GM23338 (cell line): ENCODE results near the gene SEC16B. TPM values are rescaled to one million over a fixed set of nuclear protein-coding genes. Genes with fewer than 3 reads are reported as not detected.

Experiments used
- ATAC-seq: fragments of 200-7000 bp; cut with Tn5 transposase; 3 replicates; pipeline ENCODE4 v1.9.1; 2020
- DNase-seq: peaks from one replicate; pipeline ENCODE4 v3.0.0-alpha.2; 2015; ENCODE audit warnings: low spot score
- H2AFZ ChIP-seq: fragments of 200-600 bp; sonication (generic); 2 replicates; pipeline ENCODE4 v1.8.0; 2016; ENCODE audit warnings: antibody characterized with exemption, mild to moderate bottlenecking, moderate library complexity
- H3F3A ChIP-seq: fragments of 200-600 bp; sonication (generic); replicated peaks from 2 replicates; pipeline ENCODE4 v1.8.0; 2017; ENCODE audit warnings: antibody characterized with exemption, mixed run types, low read depth
- H3K27ac ChIP-seq: fragments of 200-600 bp; sonication (generic); 2 replicates; pipeline ENCODE4 v1.6.1; 2016; ENCODE audit warnings: low read depth
- H3K27me3 ChIP-seq: fragments of 200-600 bp; sonication (generic); 2 replicates; pipeline ENCODE4 v1.8.0; 2016; ENCODE audit warnings: mild to moderate bottlenecking, mixed run types, moderate library complexity; ENCODE audit not compliant: insufficient read depth
- H3K36me3 ChIP-seq: fragments of 200-600 bp; sonication (generic); 2 replicates; pipeline ENCODE4 v1.8.0; 2016; ENCODE audit warnings: mild to moderate bottlenecking; ENCODE audit not compliant: insufficient read depth
- H3K4me1 ChIP-seq: fragments of 200-600 bp; sonication (generic); 2 replicates; pipeline ENCODE4 v1.8.0; 2016; ENCODE audit warnings: mild to moderate bottlenecking, moderate library complexity; ENCODE audit not compliant: insufficient read depth
- H3K4me2 ChIP-seq: fragments of 200-600 bp; sonication (generic); 2 replicates; pipeline ENCODE4 v1.7.1; 2017; ENCODE audit warnings: mixed run types
- H3K4me3 ChIP-seq: fragments of 200-600 bp; sonication (generic); 2 replicates; pipeline ENCODE4 v1.6.1; 2016; ENCODE audit warnings: mixed run types
- H3K79me2 ChIP-seq: fragments of 200-600 bp; sonication (generic); replicated peaks from 2 replicates; pipeline ENCODE4 v1.8.0; 2017; ENCODE audit warnings: mild to moderate bottlenecking; ENCODE audit not compliant: insufficient read depth
- H3K9me2 ChIP-seq: fragments of 200-600 bp; sonication (generic); 2 replicates; pipeline ENCODE4 v1.8.0; 2017; ENCODE audit not compliant: insufficient read depth
- H4K20me1 ChIP-seq: fragments of 200-600 bp; sonication (generic); replicated peaks from 2 replicates; pipeline ENCODE4 v1.8.0; 2017; ENCODE audit warnings: mild to moderate bottlenecking; ENCODE audit not compliant: insufficient read depth
- H3K27ac Mint-ChIP-seq: 2 replicates; pipeline ENCODE4 v1.8.0; 2020; ENCODE audit warnings: inconsistent platforms, mild to moderate bottlenecking, moderate library complexity, mixed read lengths
- H3K27me3 Mint-ChIP-seq: 3 replicates; pipeline ENCODE4 v1.8.0; 2022; ENCODE audit warnings: low read depth, mild to moderate bottlenecking, moderate library complexity, mixed read lengths, inconsistent platforms; ENCODE audit not compliant: insufficient read depth, poor library complexity
- H3K36me3 Mint-ChIP-seq: 3 replicates; pipeline ENCODE4 v1.8.0; 2021; ENCODE audit warnings: low read depth, mild to moderate bottlenecking, inconsistent platforms, moderate library complexity, mixed read lengths
- H3K4me1 Mint-ChIP-seq: 3 replicates; pipeline ENCODE4 v1.8.0; 2020; ENCODE audit warnings: mild to moderate bottlenecking, inconsistent platforms, mixed read lengths
- H3K4me3 Mint-ChIP-seq: 3 replicates; pipeline ENCODE4 v1.8.0; 2021; ENCODE audit warnings: moderate library complexity, mild to moderate bottlenecking, inconsistent platforms, mixed read lengths
- H3K9me3 Mint-ChIP-seq: 3 replicates; pipeline ENCODE4 v1.8.0; 2020; ENCODE audit warnings: moderate library complexity, mild to moderate bottlenecking, inconsistent platforms, mixed read lengths
- CREB1 ChIP-seq: fragments of 250-450 bp; sonication (Bioruptor Pico); IDR thresholded peaks from 2 replicates; pipeline ENCODE4 v1.5.0; 2020; ENCODE audit warnings: low read depth, mild to moderate bottlenecking, moderate library complexity
- ETS1 ChIP-seq: IDR thresholded peaks from 2 replicates; pipeline ENCODE4 v1.6.1; 2016; ENCODE audit warnings: antibody characterized with exemption
- EZH2phosphoT487 ChIP-seq: fragments of 200-600 bp; sonication (generic); IDR thresholded peaks from one replicate; pipeline ENCODE4 v1.8.1; 2018; ENCODE audit warnings: antibody characterized with exemption; ENCODE audit not compliant: unreplicated experiment
- JUNB ChIP-seq: IDR thresholded peaks from one replicate; pipeline ENCODE4 v1.6.1; 2016; ENCODE audit warnings: antibody characterized with exemption; ENCODE audit not compliant: unreplicated experiment
- NANOG ChIP-seq: IDR thresholded peaks from 2 replicates; pipeline ENCODE4 v1.6.1; 2016; ENCODE audit warnings: antibody characterized with exemption, borderline replicate concordance
- POLR2AphosphoS5 ChIP-seq: IDR thresholded peaks from 2 replicates; pipeline ENCODE4 v1.6.1; 2016; ENCODE audit warnings: antibody characterized with exemption, low read depth
- STAT1 ChIP-seq: IDR thresholded peaks from one replicate; pipeline ENCODE4 v1.6.1; 2016; ENCODE audit warnings: antibody characterized with exemption; ENCODE audit not compliant: unreplicated experiment
- ZNF462 ChIP-seq: fragments of 250-450 bp; sonication (Bioruptor Pico); IDR thresholded peaks from 2 replicates; pipeline ENCODE4 v1.5.0; 2020; ENCODE audit warnings: mild to moderate bottlenecking, moderate library complexity
- polyA plus RNA-seq: library from polyadenylated mRNA; unstranded; fragments of >200 nt; fragmentation: Nextera tagmentation; extraction: Ambion mirVana; gene quantifications from 2 replicates; pipeline ENCODE4 v1.2.1, GENCODE V29; 2016
- total RNA-seq: library from RNA; depleted of rRNA; stranded (reverse); fragments of >200 nt; shearing (Covaris generic); gene quantifications from 2 replicates; pipeline ENCODE4 v1.2.3, GENCODE V29; 2014
- TF ChIP-seq, protein P1 (sequence below): IDR thresholded peaks from one replicate; pipeline ENCODE4 v1.6.1; 2018; ENCODE audit warnings: antibody characterized with exemption; ENCODE audit not compliant: unreplicated experiment

SEC16B gene
- total and polyA plus RNA-seq, 2 experiments from 2014 or later: 0.29 to 1.2 TPM

DNA sequence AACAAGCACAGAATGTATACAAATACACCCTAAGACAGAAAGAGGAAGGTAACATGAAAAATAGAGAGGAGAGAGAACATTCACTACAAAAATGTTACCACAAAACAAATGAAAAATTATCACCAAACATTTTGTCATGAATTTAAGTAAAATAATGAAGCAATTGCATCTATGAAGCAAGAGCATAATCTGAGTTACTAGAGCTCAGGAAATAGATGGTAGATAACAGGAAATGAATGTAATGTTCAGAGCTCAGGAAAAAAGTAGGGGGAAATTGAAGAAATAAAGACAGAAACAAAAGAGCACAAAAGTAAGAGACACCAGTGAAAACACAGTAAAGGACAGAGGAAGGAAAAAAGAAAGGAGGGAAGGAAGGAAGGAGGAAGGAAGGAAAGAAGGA is 19.4 kb downstream of the SEC16B start:
- Histone ChIP-seq H3K79me2 (no peaks in the 10 kb centered on the region), H3K27ac (no peak overlapping the region), H3K9me2 (no peaks in the 10 kb centered on the region), H3K27me3 (no peaks in the 10 kb centered on the region), H3K4me2 (no peak overlapping the region), H2AFZ (no peak overlapping the region), H3K4me1 (peaks cover 5% of the 10 kb centered on the region; the same call in 1 of the 2 replicates), H3K4me3 (no peak overlapping the region), H3F3A (0 out of 2 replicates have a peak, but pooled peaks cover 3% of the 10 kb centered on the region), H3K36me3 (no peaks in the 10 kb centered on the region), H4K20me1 (no peaks in the 10 kb centered on the region)
- no peak for TF ChIP-seq ETS1
- TF ChIP-seq EZH2phosphoT487: no peak
- no peak for TF ChIP-seq JUNB
- TF ChIP-seq NANOG: no peak
- TF ChIP-seq STAT1: no peak
- TF ChIP-seq, protein P1, sequence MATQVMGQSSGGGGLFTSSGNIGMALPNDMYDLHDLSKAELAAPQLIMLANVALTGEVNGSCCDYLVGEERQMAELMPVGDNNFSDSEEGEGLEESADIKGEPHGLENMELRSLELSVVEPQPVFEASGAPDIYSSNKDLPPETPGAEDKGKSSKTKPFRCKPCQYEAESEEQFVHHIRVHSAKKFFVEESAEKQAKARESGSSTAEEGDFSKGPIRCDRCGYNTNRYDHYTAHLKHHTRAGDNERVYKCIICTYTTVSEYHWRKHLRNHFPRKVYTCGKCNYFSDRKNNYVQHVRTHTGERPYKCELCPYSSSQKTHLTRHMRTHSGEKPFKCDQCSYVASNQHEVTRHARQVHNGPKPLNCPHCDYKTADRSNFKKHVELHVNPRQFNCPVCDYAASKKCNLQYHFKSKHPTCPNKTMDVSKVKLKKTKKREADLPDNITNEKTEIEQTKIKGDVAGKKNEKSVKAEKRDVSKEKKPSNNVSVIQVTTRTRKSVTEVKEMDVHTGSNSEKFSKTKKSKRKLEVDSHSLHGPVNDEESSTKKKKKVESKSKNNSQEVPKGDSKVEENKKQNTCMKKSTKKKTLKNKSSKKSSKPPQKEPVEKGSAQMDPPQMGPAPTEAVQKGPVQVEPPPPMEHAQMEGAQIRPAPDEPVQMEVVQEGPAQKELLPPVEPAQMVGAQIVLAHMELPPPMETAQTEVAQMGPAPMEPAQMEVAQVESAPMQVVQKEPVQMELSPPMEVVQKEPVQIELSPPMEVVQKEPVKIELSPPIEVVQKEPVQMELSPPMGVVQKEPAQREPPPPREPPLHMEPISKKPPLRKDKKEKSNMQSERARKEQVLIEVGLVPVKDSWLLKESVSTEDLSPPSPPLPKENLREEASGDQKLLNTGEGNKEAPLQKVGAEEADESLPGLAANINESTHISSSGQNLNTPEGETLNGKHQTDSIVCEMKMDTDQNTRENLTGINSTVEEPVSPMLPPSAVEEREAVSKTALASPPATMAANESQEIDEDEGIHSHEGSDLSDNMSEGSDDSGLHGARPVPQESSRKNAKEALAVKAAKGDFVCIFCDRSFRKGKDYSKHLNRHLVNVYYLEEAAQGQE: no peak
- no peak for TF ChIP-seq ZNF462 (CRISPR knock-in tag)
- TF ChIP-seq POLR2AphosphoS5: no peak
- TF ChIP-seq CREB1: no peak
- H3K36me3 Mint-ChIP-seq: no peaks in the 10 kb centered on the region
- ATAC-seq (no peak), DNase-seq (no peak)
- peaks cover 13% of the 10 kb centered on the region for H3K4me1 Mint-ChIP-seq
- H3K27ac Mint-ChIP-seq: no peak overlapping the region
- H3K9me3 Mint-ChIP-seq: no peaks in the 10 kb centered on the region
- peaks cover 8% of the 10 kb centered on the region for H3K27me3 Mint-ChIP-seq
- H3K4me3 Mint-ChIP-seq: no peak overlapping the region
